Measurements from ENCODE around the gene FANCG.
A peak's percentile ranks its signal among the peaks of the same experiment; 100 is the strongest.

FANCG gene

GRCh38 chr9:35114113-35114839 is 34.5 kb upstream of the FANCG start:
- Histone ChIP-seq H3K4me1 (ENCODE audit: control extremely low read depth in 1 of 4, control insufficient read depth in 4 of 4, insufficient read depth in 4 of 4, low read length in 3 of 4) (peaks cover 26 to 67% (median 64%) of the 10 kb centered on the region in 4 experiments), H3K4me3 (ENCODE audit: control insufficient read depth in 1 of 7, extremely low read depth in 1 of 7, insufficient read depth in 4 of 7, low read depth in 2 of 7, low read length in 6 of 7) (peak overlapping the region; percentile 42 to 97 (median 83)), H3K27me3 (replicated peaks in 2 of 5; ENCODE audit: control insufficient read depth in 4 of 5, insufficient read depth in 5 of 5, low read length in 4 of 5) (no peaks in the 10 kb centered on the region), H3K9me3 (ENCODE audit: control extremely low read depth in 1 of 5, control insufficient read depth in 4 of 5, insufficient read depth in 2 of 5, low read depth in 1 of 5, low read length in 4 of 5) (no peaks in the 10 kb centered on the region), H3K27ac (ENCODE audit: insufficient read depth in 1 of 2, low read depth in 1 of 2, low read length in 2 of 2, poor library complexity in 1 of 2, severe bottlenecking in 2 of 2) (peak overlapping the region; percentile 65 to 87), H3K36me3 (ENCODE audit: control insufficient read depth in 4 of 4, insufficient read depth in 4 of 4, low read length in 3 of 4) (no peaks in the 10 kb centered on the region)
- WGBS (ENCODE audit: insufficient coverage), result 0% methylated on average over 2 of the region's 5 CpGs
- CTCF ChIA-PET, result interaction anchor here (0.9 to 7.8 kb wide), 11 partner anchors 8 to 505 kb away, joined by 3 to 48 read pairs (median 4); partner anchors contain the start of genes PIGO and STOML2
- POLR2A ChIA-PET, result no interaction called here
- peak; percentile 68 to 90 (median 83) for DNase-seq

- ChIA-PET CTCF (interaction anchor here (1.0 to 7.8 kb wide), 4 partner anchors 10 to 146 kb away, joined by 3 to 48 read pairs (median 8); partner anchors contain the start of genes PIGO and STOML2), POLR2A (interaction anchor here (1.2 to 1.6 kb wide), 2 partner anchors 9 to 32 kb away, joined by 3 to 5 read pairs; partner anchors contain the start of gene STOML2)
- peak in 1 of 3 donors; percentile 34 for DNase-seq
- peak overlapping the region in 5 of 7 experiments; percentile 39 to 75 (median 55) for H3K4me3 ChIP-seq (ENCODE audit: control insufficient read depth in 1 of 7, extremely low read depth in 1 of 7, insufficient read depth in 4 of 7, low read depth in 2 of 7, low read length in 6 of 7)
- peak overlapping the region in 1 of 2 experiments; percentile 88 for H3K27ac ChIP-seq (ENCODE audit: insufficient read depth in 1 of 2, low read depth in 1 of 2, low read length in 2 of 2, poor library complexity in 1 of 2, severe bottlenecking in 2 of 2)
- peaks cover 30 to 85% (median 80%) of the 10 kb centered on the region in 4 experiments for H3K4me1 ChIP-seq (ENCODE audit: control extremely low read depth in 1 of 4, control insufficient read depth in 4 of 4, insufficient read depth in 4 of 4, low read length in 3 of 4)
- 98% methylated on average over 3 of the region's 3 CpGs for WGBS (ENCODE audit: insufficient coverage)
- peaks cover 0 to 7% (median 3%) of the 10 kb centered on the region in 4 experiments for H3K36me3 ChIP-seq (ENCODE audit: control insufficient read depth in 4 of 4, insufficient read depth in 4 of 4, low read length in 3 of 4)
- H3K27me3 ChIP-seq (replicated peaks in 2 of 5; ENCODE audit: control insufficient read depth in 4 of 5, insufficient read depth in 5 of 5, low read length in 4 of 5), result no peaks in the 10 kb centered on the region
- no peaks in the 10 kb centered on the region for H3K9me3 ChIP-seq (ENCODE audit: control extremely low read depth in 1 of 5, control insufficient read depth in 4 of 5, insufficient read depth in 2 of 5, low read depth in 1 of 5, low read length in 4 of 5)
Measured at GRCh38 chr9:35112257-35113020, 32.7 kb upstream of the FANCG start.

- ChIA-PET CTCF (interaction anchor here (0.6 to 7.8 kb wide), 6 partner anchors 9 to 493 kb away, joined by 3 to 48 read pairs (median 6); partner anchors contain the start of genes PIGO and STOML2), POLR2A (interaction anchor here (1.2 to 2.0 kb wide), 4 partner anchors 8 to 39 kb away, joined by 3 to 9 read pairs (median 4); partner anchors contain the start of genes PIGO, STOML2 and VCP)
- Histone ChIP-seq H3K9me3 (ENCODE audit: control extremely low read depth in 1 of 5, control insufficient read depth in 4 of 5, insufficient read depth in 2 of 5, low read depth in 1 of 5, low read length in 4 of 5) (no peaks in the 10 kb centered on the region), H3K36me3 (ENCODE audit: control insufficient read depth in 4 of 4, insufficient read depth in 4 of 4, low read length in 3 of 4) (peaks cover 1 to 18% (median 11%) of the 10 kb centered on the region in 4 experiments), H3K27ac (ENCODE audit: insufficient read depth in 1 of 2, low read depth in 1 of 2, low read length in 2 of 2, poor library complexity in 1 of 2, severe bottlenecking in 2 of 2) (peak overlapping the region; percentile 64 to 89), H3K4me3 (ENCODE audit: control insufficient read depth in 1 of 7, extremely low read depth in 1 of 7, insufficient read depth in 4 of 7, low read depth in 2 of 7, low read length in 6 of 7) (peak overlapping the region; percentile 64 to 90 (median 77)), H3K27me3 (replicated peaks in 2 of 5; ENCODE audit: control insufficient read depth in 4 of 5, insufficient read depth in 5 of 5, low read length in 4 of 5) (no peaks in the 10 kb centered on the region), H3K4me1 (ENCODE audit: control extremely low read depth in 1 of 4, control insufficient read depth in 4 of 4, insufficient read depth in 4 of 4, low read length in 3 of 4) (peaks cover 30 to 85% (median 77%) of the 10 kb centered on the region in 4 experiments)
- peak; percentile 97 to 99 (median 99) for DNase-seq
- WGBS (ENCODE audit: insufficient coverage), result 1% methylated on average over 53 of the region's 57 CpGs
Measured at GRCh38 chr9:35111001-35111933, 31.5 kb upstream of the FANCG start.

- Histone ChIP-seq H3K9me3 (ENCODE audit: control extremely low read depth in 1 of 5, control insufficient read depth in 4 of 5, insufficient read depth in 2 of 5, low read depth in 1 of 5, low read length in 4 of 5) (no peaks in the 10 kb centered on the region), H3K4me3 (ENCODE audit: control insufficient read depth in 1 of 7, extremely low read depth in 1 of 7, insufficient read depth in 4 of 7, low read depth in 2 of 7, low read length in 6 of 7) (peak overlapping the region in 6 of 7 experiments; percentile 70 to 90 (median 81)), H3K4me1 (ENCODE audit: control extremely low read depth in 1 of 4, control insufficient read depth in 4 of 4, insufficient read depth in 4 of 4, low read length in 3 of 4) (peaks cover 30 to 82% (median 72%) of the 10 kb centered on the region in 4 experiments), H3K27me3 (replicated peaks in 2 of 5; ENCODE audit: control insufficient read depth in 4 of 5, insufficient read depth in 5 of 5, low read length in 4 of 5) (no peaks in the 10 kb centered on the region), H3K36me3 (ENCODE audit: control insufficient read depth in 4 of 4, insufficient read depth in 4 of 4, low read length in 3 of 4) (peaks cover 4 to 28% (median 20%) of the 10 kb centered on the region in 4 experiments), H3K27ac (ENCODE audit: insufficient read depth in 1 of 2, low read depth in 1 of 2, low read length in 2 of 2, poor library complexity in 1 of 2, severe bottlenecking in 2 of 2) (peak overlapping the region in 1 of 2 experiments; percentile 89)
- peak; percentile 64 to 89 (median 81) for DNase-seq
- ChIA-PET CTCF (interaction anchor here (0.6 to 7.8 kb wide), 5 partner anchors 8 to 443 kb away, joined by 3 to 48 read pairs (median 3); partner anchors contain the start of genes PIGO and STOML2), POLR2A (interaction anchor here (1.2 to 2.0 kb wide), 2 partner anchors 13 to 38 kb away, joined by 3 to 9 read pairs; partner anchors contain the start of genes PIGO and VCP)
- WGBS (ENCODE audit: insufficient coverage), result 0% methylated on average over 1 of the region's 3 CpGs
Measured at GRCh38 chr9:35110327-35110761, 30.6 kb upstream of the FANCG start.

- CTCF ChIA-PET, result interaction anchor here (1.0 to 9.4 kb wide), 4 partner anchors 8 to 364 kb away, joined by 3 to 65 read pairs (median 4); partner anchors contain the start of gene PIGO
- 17% methylated on average over 5 of the region's 8 CpGs for WGBS (ENCODE audit: insufficient coverage)
- Histone ChIP-seq H3K27me3 (replicated peaks in 2 of 5; ENCODE audit: control insufficient read depth in 4 of 5, insufficient read depth in 5 of 5, low read length in 4 of 5) (no peaks in the 10 kb centered on the region), H3K36me3 (ENCODE audit: control insufficient read depth in 4 of 4, insufficient read depth in 4 of 4, low read length in 3 of 4) (peaks cover 6 to 40% (median 27%) of the 10 kb centered on the region in 4 experiments), H3K4me3 (ENCODE audit: control insufficient read depth in 1 of 7, extremely low read depth in 1 of 7, insufficient read depth in 4 of 7, low read depth in 2 of 7, low read length in 6 of 7) (peak overlapping the region in 6 of 7 experiments; percentile 5 to 85 (median 58)), H3K4me1 (ENCODE audit: control extremely low read depth in 1 of 4, control insufficient read depth in 4 of 4, insufficient read depth in 4 of 4, low read length in 3 of 4) (peaks cover 27 to 70% (median 60%) of the 10 kb centered on the region in 4 experiments), H3K9me3 (ENCODE audit: control extremely low read depth in 1 of 5, control insufficient read depth in 4 of 5, insufficient read depth in 2 of 5, low read depth in 1 of 5, low read length in 4 of 5) (no peaks in the 10 kb centered on the region), H3K27ac (ENCODE audit: insufficient read depth in 1 of 2, low read depth in 1 of 2, low read length in 2 of 2, poor library complexity in 1 of 2, severe bottlenecking in 2 of 2) (peak overlapping the region; percentile 34 to 76)
- peak; percentile 88 to 98 (median 96) for DNase-seq
- POLR2A ChIA-PET, result interaction anchor here (0.6 to 1.0 kb wide), 2 partner anchors 37 to 361 kb away, joined by 3 to 4 read pairs; partner anchors contain the start of gene VCP
Measured at GRCh38 chr9:35108946-35109575, 29.3 kb upstream of the FANCG start.

All from common myeloid progenitor, CD34-positive (primary cell).